Choroid plexus epithelial cell (primary cell): ENCODE data around the gene TRIM65.
"Not testable (repeated sequence)": the region's sequence is repeated elsewhere in the genome, so short reads cannot be mapped to it uniquely, and the experiment has no call there.

ENCODE experiments used
- DNase-seq: peaks from one replicate; pipeline ENCODE4 v3.0.0-alpha.2; 2010; ENCODE audit warnings: low read depth
- H3K4me3 ChIP-seq: 2 replicates; pipeline ENCODE4 v1.5.1; 2011; ENCODE audit warnings: low read depth, mild to moderate bottlenecking, control low read depth, low read length, moderate library complexity
- TF ChIP-seq, protein P1 (sequence below): conservative IDR thresholded peaks from 2 replicates; pipeline ENCODE4 v1.5.1; 2011; ENCODE audit warnings: low read depth, mild to moderate bottlenecking, control low read depth, inconsistent platforms, low read length, moderate library complexity

Gene TRIM65

GRCh38 chr17:75864448-75864871, 32.3 kb downstream of the TRIM65 start:
- no peak overlapping the region for H3K4me3 ChIP-seq
- peak; percentile 97 for DNase-seq
- TF ChIP-seq, protein P1, sequence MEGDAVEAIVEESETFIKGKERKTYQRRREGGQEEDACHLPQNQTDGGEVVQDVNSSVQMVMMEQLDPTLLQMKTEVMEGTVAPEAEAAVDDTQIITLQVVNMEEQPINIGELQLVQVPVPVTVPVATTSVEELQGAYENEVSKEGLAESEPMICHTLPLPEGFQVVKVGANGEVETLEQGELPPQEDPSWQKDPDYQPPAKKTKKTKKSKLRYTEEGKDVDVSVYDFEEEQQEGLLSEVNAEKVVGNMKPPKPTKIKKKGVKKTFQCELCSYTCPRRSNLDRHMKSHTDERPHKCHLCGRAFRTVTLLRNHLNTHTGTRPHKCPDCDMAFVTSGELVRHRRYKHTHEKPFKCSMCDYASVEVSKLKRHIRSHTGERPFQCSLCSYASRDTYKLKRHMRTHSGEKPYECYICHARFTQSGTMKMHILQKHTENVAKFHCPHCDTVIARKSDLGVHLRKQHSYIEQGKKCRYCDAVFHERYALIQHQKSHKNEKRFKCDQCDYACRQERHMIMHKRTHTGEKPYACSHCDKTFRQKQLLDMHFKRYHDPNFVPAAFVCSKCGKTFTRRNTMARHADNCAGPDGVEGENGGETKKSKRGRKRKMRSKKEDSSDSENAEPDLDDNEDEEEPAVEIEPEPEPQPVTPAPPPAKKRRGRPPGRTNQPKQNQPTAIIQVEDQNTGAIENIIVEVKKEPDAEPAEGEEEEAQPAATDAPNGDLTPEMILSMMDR = no peak

DNA sequence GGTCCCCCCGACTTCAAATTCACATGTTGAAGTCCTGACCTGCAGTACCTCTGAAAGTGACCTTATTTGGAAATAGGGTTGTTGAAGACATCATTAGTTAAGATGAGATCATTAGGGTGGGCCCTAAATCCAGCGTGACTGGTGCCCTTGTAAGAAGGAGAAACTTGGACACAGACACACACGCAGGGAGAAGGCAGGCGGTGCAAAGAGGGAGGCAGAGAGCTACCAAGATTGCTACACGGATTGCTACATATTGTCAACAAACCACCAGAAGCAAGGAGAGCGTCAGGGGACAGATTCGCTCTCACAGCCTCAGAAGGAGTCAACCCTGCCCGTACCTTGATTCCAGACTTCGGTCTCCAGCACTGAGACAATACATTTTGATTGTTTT, 34.8 kb downstream of the TRIM65 start:
- TF ChIP-seq, protein P1 = no peak
- no peak for DNase-seq
- no peak overlapping the region for H3K4me3 ChIP-seq

DNA sequence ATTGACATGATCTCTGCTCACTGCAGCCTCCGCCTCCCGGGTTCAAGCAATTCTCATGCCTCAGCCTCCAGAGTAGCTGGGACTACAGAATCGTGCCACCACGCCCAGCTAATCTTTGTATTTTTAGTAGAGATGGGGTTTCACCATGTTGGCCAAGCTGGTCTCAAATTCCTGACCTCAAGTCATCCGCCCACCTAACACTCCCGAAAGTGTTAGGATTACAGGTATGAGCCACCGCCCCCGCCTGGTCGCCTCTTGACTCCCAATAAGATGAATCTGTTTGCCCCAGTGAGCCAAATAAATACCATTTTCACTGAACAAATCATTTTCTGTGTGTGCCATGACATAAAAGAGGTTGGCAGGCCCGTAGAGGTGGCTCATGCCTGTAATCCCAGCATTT, 37.4 kb downstream of the TRIM65 start:
- not testable (repeated sequence) for H3K4me3 ChIP-seq, DNase-seq

DNA sequence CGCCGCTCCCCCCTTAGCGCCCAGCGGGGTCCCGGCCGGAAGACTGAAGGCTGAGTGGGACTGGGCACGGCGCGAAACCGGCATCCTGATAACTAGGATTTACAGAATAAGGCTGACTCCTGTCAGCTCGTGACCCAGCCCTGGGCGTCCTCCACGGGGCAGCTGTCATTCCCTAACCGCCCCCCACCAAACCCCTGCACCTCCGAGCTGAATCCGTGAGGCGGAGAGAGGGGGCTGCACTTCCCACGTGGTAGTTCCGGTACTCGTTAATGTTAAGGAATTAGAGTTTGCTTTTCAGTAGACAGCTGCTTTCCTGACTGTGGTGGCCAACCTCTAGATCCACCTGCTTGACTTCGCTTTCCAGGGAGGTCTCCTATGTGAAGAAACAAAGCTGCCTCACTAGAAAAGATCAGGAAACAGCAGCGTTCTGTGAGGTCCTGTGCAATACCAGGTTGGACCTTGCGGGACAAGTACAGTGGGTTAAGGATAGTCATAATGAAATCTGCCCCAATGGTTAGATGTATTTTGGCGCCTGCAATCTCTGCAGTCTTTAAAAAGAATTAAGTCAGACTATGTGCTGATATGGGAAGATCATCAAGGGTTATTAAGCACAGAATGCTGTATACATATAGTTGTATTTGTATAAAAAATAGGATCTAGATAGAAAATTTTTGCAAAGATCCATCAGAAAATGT, 40.5 kb downstream of the TRIM65 start:
- TF ChIP-seq, protein P1 = no peak
- peak; percentile 46 for DNase-seq
- peak overlapping the region; percentile 77 for H3K4me3 ChIP-seq

- DNase-seq = peak; percentile 100
- H3K4me3 ChIP-seq = peak within 1 kb of the TSS; percentile 77
- TF ChIP-seq, protein P1 = peak; percentile 12
Measured at GRCh38 chr17:75855310-75856061, 41.3 kb downstream of the TRIM65 start, which contains the start of gene WBP2. Gene WBP2, minus strand, starts transcription at chr17:75855335. Its CDS starts 38 bp downstream, at chr17:75855297.

GRCh38 chr17:75854881-75855309, 41.9 kb downstream of the TRIM65 start:
- peak overlapping the region; percentile 69 for H3K4me3 ChIP-seq
- DNase-seq = no peak
- TF ChIP-seq, protein P1 = no peak

DNA sequence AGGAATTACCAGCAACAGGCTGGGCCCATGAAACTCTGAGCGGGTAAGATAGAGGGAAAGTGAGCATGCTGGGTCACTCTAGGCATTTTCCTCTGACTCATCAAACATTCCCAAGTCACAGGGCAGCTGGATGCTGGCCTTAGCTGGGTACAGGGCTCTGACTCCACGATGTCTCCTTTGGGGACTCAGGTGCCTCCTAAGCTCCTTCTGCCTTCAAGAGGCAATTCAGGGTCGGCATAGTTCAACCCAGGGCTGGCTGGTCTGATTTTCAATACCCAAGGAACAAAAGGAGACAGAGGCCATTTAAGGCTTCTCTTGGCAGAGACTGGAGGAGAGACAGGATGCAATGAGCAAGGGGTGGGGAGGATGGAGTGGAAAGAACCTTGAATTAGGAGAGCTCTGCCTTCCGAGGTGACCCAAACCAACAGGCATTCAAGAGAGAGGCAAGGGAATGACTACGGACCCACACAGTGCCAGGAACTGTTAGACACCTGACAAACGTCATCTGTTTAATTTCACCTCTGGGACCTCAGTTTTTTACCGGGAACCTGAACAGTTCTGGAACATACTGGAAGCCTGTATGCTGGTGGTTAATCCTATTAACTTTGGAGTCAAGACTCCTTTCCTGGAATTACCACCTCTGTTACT, 42.5 kb downstream of the TRIM65 start:
- peak overlapping the region; percentile 69 for H3K4me3 ChIP-seq
- DNase-seq = peak; percentile 75
- TF ChIP-seq, protein P1 = no peak
